ENCODE data around the gene WDR20.
A peak's percentile ranks its signal among the peaks of the same experiment; 100 is the strongest.
"Not testable (repeated sequence)": the region's sequence is repeated elsewhere in the genome, so short reads cannot be mapped to it uniquely, and the experiment has no call there.

WDR20 gene

GRCh38 chr14:102139286-102140026 is at the start of gene WDR20:
WDR20 (plus strand) TSS chr14:102139897; CDS start chr14:102139924, 27 bp downstream.
- DNase-seq: peak; percentile 95

- DNase-seq: no peak
These were observed 49.0 kb upstream of the WDR20 start for GRCh38 chr14:102090713-102091112.

GRCh38 chr14:102092806-102093205 is 46.9 kb upstream of the WDR20 start:
- no peak for DNase-seq

- DNase-seq: no peak
These were observed 45.6 kb upstream of the WDR20 start for GRCh38 chr14:102094101-102094500.

- DNase-seq: peak; percentile 26
These were observed 44.3 kb upstream of the WDR20 start for GRCh38 chr14:102095231-102095870.

- DNase-seq: no peak
These were observed 43.7 kb upstream of the WDR20 start for GRCh38 chr14:102095871-102096568.

GRCh38 chr14:102096569-102097188 is 43.0 kb upstream of the WDR20 start:
- peak; percentile 81 for DNase-seq

- DNase-seq: no peak
These were observed 42.1 kb upstream of the WDR20 start for GRCh38 chr14:102097441-102098135.

- no peak for DNase-seq
These were observed 36.5 kb upstream of the WDR20 start for GRCh38 chr14:102103062-102103695.

GRCh38 chr14:102105369-102105768 is 34.3 kb upstream of the WDR20 start:
- no peak for DNase-seq

- DNase-seq: not testable (repeated sequence)
These were observed 30.4 kb upstream of the WDR20 start for GRCh38 chr14:102109332-102109731.

GRCh38 chr14:102111101-102111500 is 28.6 kb upstream of the WDR20 start:
- no peak for DNase-seq

- DNase-seq: no peak
These were observed 23.1 kb upstream of the WDR20 start for GRCh38 chr14:102116361-102117180.

- no peak for DNase-seq
These were observed 21.8 kb upstream of the WDR20 start for GRCh38 chr14:102117852-102118251.

GRCh38 chr14:102120888-102121287 is 18.8 kb upstream of the WDR20 start:
- no peak for DNase-seq

GRCh38 chr14:102121567-102121966 is 18.1 kb upstream of the WDR20 start:
- DNase-seq: no peak

- no peak for DNase-seq
These were observed 15.3 kb upstream of the WDR20 start for GRCh38 chr14:102124419-102124818.

GRCh38 chr14:102125546-102125945 is 14.2 kb upstream of the WDR20 start:
- no peak for DNase-seq

- DNase-seq: no peak
These were observed 12.8 kb upstream of the WDR20 start for GRCh38 chr14:102126807-102127455.

- DNase-seq: no peak
These were observed 8.0 kb upstream of the WDR20 start for GRCh38 chr14:102131741-102132140.

- not testable (repeated sequence) for DNase-seq
These were observed 5.7 kb upstream of the WDR20 start for GRCh38 chr14:102134021-102134420.
